AG04449 (cell line): Measurements from ENCODE around the gene NTF4.
A peak's percentile ranks its signal among the peaks of the same experiment; 100 is the strongest.
"Not testable (repeated sequence)": the region's sequence is repeated elsewhere in the genome, so short reads cannot be mapped to it uniquely, and the experiment has no call there.

ENCODE experiments used
- CTCF ChIA-PET: fragments of 350-600 bp; formaldehyde crosslinking; extraction: SDS; loops from one replicate; lab custom pipeline; 2021; ENCODE audit warnings: antibody characterized with exemption; lab: Yijun Ruan, JAX
- POLR2A ChIA-PET: fragments of 400-600, 350-600 bp; formaldehyde crosslinking; extraction: SDS; loops from one replicate; lab custom pipeline; 2020; ENCODE audit warnings: antibody characterized with exemption, inconsistent platforms; lab: Yijun Ruan, JAX
- DNase-seq: peaks from one replicate; pipeline ENCODE4 v3.0.0-alpha.2; 2010; ENCODE audit warnings: low read depth, low spot score
- H3K4me3 ChIP-seq: 2 replicates; pipeline ENCODE4 v1.5.1; 2011; ENCODE audit warnings: low read depth, mild to moderate bottlenecking, control low read depth, low read length
- CTCF ChIP-seq: IDR thresholded peaks from one replicate; pipeline ENCODE4 v1.5.1; 2011; ENCODE audit warnings: mild to moderate bottlenecking, moderate library complexity, low read length, control low read depth, inconsistent platforms; ENCODE audit not compliant: insufficient read depth; ENCODE audit errors: missing control alignments

NTF4 gene

GRCh38 chr19:49020931-49021895 lies 43.4 kb downstream of the NTF4 start:
- ChIA-PET CTCF (interaction anchor here (0.8 to 5.5 kb wide), 2 partner anchors 22 to 28 kb away, joined by 3 to 68 read pairs; partner anchors contain the start of genes GYS1 and RUVBL2), POLR2A (no interaction called here)
- H3K4me3 ChIP-seq, result no peak overlapping the region
- DNase-seq, result no peak
- no peak for TF ChIP-seq CTCF

- no peak for DNase-seq
- no peak overlapping the region for H3K4me3 ChIP-seq
- ChIA-PET CTCF (interaction anchor here (1.3 to 5.5 kb wide), 3 partner anchors 21 to 36 kb away, joined by 6 to 68 read pairs (median 26); partner anchors contain the start of genes GYS1 and RUVBL2), POLR2A (no interaction called here)
- no peak for TF ChIP-seq CTCF
These were observed 44.3 kb downstream of the NTF4 start for GRCh38 chr19:49020342-49020741.

DNA sequence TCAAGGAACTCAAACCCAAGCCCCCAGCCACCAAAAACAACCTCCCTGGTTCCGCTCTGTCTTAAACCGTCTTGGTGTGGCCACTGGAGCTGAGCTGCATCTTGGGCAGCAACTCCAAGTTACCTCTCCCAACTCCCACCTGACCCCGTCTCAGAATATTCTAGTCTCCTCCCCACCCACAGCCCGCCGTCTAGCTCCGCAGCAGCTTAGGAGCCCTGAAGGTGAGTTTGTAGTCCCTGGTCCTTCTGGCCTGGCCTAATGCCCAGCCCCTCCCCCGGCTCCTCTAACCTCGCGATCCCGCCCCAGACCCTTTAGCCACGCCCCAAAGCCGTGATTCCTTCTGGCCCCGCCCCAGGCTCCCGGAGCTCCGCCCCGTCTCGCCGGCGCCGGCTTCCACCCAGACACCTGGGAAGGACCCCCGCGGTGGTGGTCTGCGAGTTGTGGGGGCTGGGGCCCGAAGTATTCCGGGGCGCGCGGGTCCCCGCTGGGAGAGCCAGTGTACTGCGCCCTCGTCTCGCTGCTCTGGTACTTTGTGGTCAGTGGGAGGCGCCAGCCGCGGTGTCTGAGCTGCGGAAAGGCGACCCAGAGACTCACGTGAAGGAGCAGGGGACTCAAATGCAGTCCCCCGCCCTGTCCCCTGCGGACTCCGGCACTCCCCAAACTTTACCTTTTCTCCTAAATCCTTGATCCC lies 45.2 kb downstream of the NTF4 start:
- peak; percentile 11 for TF ChIP-seq CTCF
- ChIA-PET POLR2A (interaction anchor here (0.6 to 2.0 kb wide), 3 partner anchors 20 to 50 kb away, joined by 3 to 7 read pairs (median 4); partner anchors contain the start of gene CGB7), CTCF (interaction anchor here (1.3 to 5.5 kb wide), 7 partner anchors 13 to 179 kb away, joined by 4 to 68 read pairs (median 6); partner anchors contain the start of genes GYS1 and RUVBL2)
- H3K4me3 ChIP-seq, result peak overlapping the region; percentile 50
- DNase-seq, result no peak

DNA sequence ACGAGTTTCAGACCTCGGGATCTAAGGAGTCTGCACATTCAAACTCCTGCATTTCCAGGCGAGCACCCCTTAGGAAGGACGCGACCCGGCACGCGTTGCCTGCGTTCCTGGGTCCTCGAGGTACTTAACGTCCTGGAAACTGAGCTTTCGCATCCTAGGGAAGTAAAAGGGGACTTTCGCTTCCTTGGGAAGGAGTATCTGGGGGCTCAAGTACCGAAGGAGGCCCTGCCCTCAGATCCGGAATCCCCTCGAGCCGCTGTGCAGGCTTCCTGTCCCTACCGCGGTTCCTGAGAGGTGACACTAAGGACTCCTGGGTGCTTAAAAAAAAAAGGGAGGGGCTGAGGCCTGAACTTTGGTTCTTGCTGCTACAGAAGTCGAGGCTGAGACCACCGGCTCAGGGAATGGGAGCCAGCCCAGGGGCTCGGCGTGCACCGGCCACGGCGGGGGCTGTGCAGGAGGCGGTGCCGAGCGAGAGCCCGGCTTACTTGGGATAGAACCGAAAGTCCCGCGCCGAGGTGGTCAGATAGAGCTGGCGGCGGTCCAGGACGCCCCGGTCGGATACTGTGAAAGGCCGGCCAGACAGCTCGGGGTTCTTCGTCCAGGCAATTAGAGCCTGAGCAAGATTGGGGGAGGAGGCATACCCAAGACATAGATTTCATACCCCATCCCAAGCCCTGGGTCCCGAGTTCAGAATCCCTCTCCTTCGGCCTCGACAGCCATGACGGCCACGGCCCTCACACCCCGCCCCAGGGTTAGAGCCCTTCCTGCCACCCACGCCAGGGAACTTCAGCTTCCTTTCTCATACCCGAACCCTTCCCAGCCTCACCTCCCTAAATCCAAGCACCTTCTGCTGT lies 46.0 kb downstream of the NTF4 start:
- POLR2A ChIA-PET, result interaction anchor here (2.0 kb wide), 1 partner anchor 39 kb away, joined by 7 read pairs; the partner anchor contains the start of gene CGB7
- CTCF ChIA-PET, result interaction anchor here (0.6 to 5.5 kb wide), 12 partner anchors 10 to 231 kb away, joined by 3 to 68 read pairs (median 6); partner anchors contain the start of genes CGB7, GYS1 and RUVBL2
- H3K4me3 ChIP-seq, result peak overlapping the region; percentile 50
- not testable (repeated sequence) for DNase-seq

GRCh38 chr19:49017666-49018351 lies 46.8 kb downstream of the NTF4 start:
- peak; percentile 74 for TF ChIP-seq CTCF
- DNase-seq, result no peak
- POLR2A ChIA-PET, result interaction anchor here (0.5 to 2.0 kb wide), 3 partner anchors 40 to 398 kb away, joined by 3 to 7 read pairs (median 3); partner anchors contain the start of genes CGB7 and SPHK2
- CTCF ChIA-PET, result interaction anchor here (0.6 to 5.5 kb wide), 10 partner anchors 9 to 230 kb away, joined by 3 to 68 read pairs (median 6); partner anchors contain the start of genes CGB7, GYS1 and RUVBL2
- H3K4me3 ChIP-seq, result peak overlapping the region; percentile 50
